Astrocyte of the cerebellum (primary cell): ENCODE measurements around the gene PRPF40A.

Source experiments
- DNase-seq: peaks from one replicate; pipeline ENCODE4 v3.0.0-alpha.2; 2011; ENCODE audit warnings: low read depth
- H3K4me3 ChIP-seq: 2 replicates; pipeline ENCODE4 v1.5.1; 2011; ENCODE audit warnings: mild to moderate bottlenecking, low read depth, low read length, moderate library complexity
- in situ Hi-C: cut with HindIII; loops from 2 replicates; pipeline ENCODE4 v1.10.0; 2017; ENCODE audit warnings: low sequenced_read_pairs
- TF ChIP-seq, protein P1 (sequence below): IDR thresholded peaks from 2 replicates; pipeline ENCODE4 v1.5.1; 2012; ENCODE audit warnings: low read length, low read depth, moderate library complexity, mild to moderate bottlenecking; ENCODE audit errors: missing control alignments

PRPF40A gene

DNA sequence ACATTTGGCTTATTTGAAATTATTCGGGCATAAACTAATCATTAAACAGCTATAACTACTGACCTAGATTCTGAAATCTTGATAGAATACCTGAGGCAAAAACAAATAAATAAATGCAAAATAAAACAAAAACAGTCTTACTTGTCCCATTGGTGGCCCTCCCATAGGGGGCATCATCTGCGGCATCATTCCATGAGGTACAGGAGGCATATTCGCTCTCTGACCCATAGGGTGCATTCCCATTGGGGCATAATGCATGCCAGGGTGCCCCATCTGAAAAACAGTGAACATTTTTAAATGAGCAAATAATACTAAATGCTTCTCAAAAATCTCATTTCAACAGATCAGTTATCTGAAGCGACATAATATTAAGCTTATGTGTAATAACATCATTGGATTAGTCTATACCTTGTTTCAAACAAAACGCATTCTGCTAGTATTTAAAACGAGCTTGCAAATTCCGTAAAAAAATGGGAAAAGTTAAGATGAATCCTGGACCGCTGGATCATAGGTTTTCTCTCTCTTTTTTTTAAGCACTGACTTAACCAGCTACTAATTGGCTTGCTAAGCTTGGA, 1.3 kb downstream of the PRPF40A start:
- peak overlapping the region; percentile 95 for H3K4me3 ChIP-seq
- TF ChIP-seq, protein P1, sequence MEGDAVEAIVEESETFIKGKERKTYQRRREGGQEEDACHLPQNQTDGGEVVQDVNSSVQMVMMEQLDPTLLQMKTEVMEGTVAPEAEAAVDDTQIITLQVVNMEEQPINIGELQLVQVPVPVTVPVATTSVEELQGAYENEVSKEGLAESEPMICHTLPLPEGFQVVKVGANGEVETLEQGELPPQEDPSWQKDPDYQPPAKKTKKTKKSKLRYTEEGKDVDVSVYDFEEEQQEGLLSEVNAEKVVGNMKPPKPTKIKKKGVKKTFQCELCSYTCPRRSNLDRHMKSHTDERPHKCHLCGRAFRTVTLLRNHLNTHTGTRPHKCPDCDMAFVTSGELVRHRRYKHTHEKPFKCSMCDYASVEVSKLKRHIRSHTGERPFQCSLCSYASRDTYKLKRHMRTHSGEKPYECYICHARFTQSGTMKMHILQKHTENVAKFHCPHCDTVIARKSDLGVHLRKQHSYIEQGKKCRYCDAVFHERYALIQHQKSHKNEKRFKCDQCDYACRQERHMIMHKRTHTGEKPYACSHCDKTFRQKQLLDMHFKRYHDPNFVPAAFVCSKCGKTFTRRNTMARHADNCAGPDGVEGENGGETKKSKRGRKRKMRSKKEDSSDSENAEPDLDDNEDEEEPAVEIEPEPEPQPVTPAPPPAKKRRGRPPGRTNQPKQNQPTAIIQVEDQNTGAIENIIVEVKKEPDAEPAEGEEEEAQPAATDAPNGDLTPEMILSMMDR: peak; percentile 57
- in situ Hi-C loops: no loop called here
- no peak for DNase-seq

DNA sequence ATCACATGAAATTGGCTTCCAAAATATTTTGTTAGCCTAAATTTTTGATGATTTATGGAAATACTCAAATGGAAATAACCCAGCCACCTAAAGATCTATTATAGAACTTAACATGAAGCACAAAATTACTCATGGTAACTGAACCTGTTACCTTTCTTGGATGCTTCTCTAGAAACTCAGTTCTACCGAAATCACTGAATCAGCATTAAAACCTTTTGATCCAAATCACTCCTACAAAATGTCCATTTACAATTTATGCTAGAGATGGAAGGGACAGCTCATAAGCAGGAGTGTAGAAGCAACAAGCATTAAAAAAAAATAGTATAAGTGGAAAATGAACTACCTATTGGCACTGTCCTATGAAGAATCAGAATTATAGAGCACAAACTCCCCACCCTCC, 2.1 kb downstream of the PRPF40A start:
- H3K4me3 ChIP-seq: no peak overlapping the region
- TF ChIP-seq, protein P1: no peak
- DNase-seq: no peak
- in situ Hi-C loops: no loop called here

DNA sequence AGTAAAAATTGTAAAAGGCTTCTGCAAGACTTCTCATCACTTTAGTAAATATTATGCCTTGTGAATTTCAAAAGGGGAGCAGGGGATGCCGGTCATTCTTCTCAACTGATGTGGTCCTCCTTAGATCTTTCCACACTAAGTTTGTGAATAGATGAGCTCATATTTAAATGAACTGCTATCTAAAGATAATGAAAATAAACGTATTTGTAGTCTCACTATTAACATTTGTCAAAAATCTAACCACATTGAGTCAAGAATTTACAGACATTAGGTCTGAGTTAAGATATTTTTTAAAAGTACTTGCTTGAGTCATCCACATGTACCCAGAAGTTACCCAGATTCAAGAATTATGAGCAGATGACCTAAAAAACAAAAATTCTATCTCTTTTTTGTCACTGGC, 6.5 kb downstream of the PRPF40A start:
- in situ Hi-C loops: no loop called here
- no peak for DNase-seq
- H3K4me3 ChIP-seq: no peak overlapping the region
- TF ChIP-seq, protein P1: no peak

GRCh38 chr2:152708742-152709141, 8.5 kb downstream of the PRPF40A start:
- TF ChIP-seq, protein P1: no peak
- in situ Hi-C loops: no loop called here

GRCh38 chr2:152706477-152707021, 10.7 kb downstream of the PRPF40A start:
- in situ Hi-C loops: no loop called here
- H3K4me3 ChIP-seq: no peak overlapping the region
- DNase-seq: no peak
- TF ChIP-seq, protein P1: no peak

More at GRCh38 chr2:152708742-152709141, 8.5 kb downstream of the PRPF40A start:
- H3K4me3 ChIP-seq: no peak overlapping the region
- no peak for DNase-seq

GRCh38 chr2:152701198-152701597, 16.1 kb downstream of the PRPF40A start:
- DNase-seq: no peak
- no peak overlapping the region for H3K4me3 ChIP-seq
- in situ Hi-C loops: no loop called here
- TF ChIP-seq, protein P1: no peak

- TF ChIP-seq, protein P1: no peak
- H3K4me3 ChIP-seq: no peak overlapping the region
- no peak for DNase-seq
- in situ Hi-C loops: no loop called here
Measured at GRCh38 chr2:152696476-152696875, 20.8 kb downstream of the PRPF40A start.
